ENCODE measurements around the gene ASF1A. TPM values are rescaled to one million over a fixed set of nuclear protein-coding genes. Genes with fewer than 3 reads are reported as not detected.

ASF1A gene
- total RNA-seq, 6 experiments from 2014 or later, result 5.8 to 15.3 (median 8.3) TPM

GRCh38 chr6:118875672-118876071 is 18.3 kb upstream of the ASF1A start:
- Histone ChIP-seq H3K9me3 (no peaks in the 10 kb centered on the region), H3K4me1 (no peaks in the 10 kb centered on the region), H3K27ac (no peak overlapping the region), H3K4me3 (no peak overlapping the region), H3K27me3 (no peaks in the 10 kb centered on the region), H3K36me3 (no peaks in the 10 kb centered on the region)
- no peak for TF ChIP-seq CTCF (IDR thresholded peaks at IDR 0.05)
- no peak for TF ChIP-seq POLR2A (IDR thresholded peaks at IDR 0.05)
- DNase-seq (no peak), ATAC-seq (peak in 3 of 4 donors; percentile 30 to 95 (median 71))
- WGBS (ENCODE audit: insufficient coverage, low coverage, low lambda C conversion rate, missing lambda C conversion rate), result 36% methylated on average over 2 of the region's 2 CpGs
- intact Hi-C loops (cut with DNase I), result no loop called here

DNA sequence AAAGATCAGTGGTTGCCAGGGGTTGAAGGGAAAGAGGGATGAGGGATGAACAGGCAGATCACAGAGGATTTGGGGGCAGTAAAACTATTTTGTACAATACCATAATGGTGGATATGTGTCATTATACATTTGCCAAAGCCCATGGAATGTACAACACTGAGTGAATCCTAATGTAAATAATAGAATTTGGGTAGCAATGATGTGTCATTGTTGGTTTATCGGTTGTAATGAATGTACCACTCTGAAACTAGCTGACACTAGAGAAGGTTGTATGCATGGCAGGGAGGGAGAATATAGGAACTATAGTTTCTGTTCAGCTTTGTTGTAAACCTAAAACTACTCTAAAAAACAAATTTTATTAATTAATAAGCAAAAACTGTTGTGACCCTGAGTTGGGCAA is 17.8 kb upstream of the ASF1A start:
- DNase-seq (no peak), ATAC-seq (no peak)
- Histone ChIP-seq H3K27me3 (no peaks in the 10 kb centered on the region), H3K4me1 (no peaks in the 10 kb centered on the region), H3K27ac (no peak overlapping the region), H3K4me3 (no peak overlapping the region), H3K36me3 (no peaks in the 10 kb centered on the region), H3K9me3 (no peaks in the 10 kb centered on the region)
- WGBS (ENCODE audit: insufficient coverage, low coverage, low lambda C conversion rate, missing lambda C conversion rate), result 100% methylated on average over 1 of the region's 1 CpG
- intact Hi-C loops (cut with DNase I), result no loop called here
- no peak for TF ChIP-seq CTCF (IDR thresholded peaks at IDR 0.05)
- no peak for TF ChIP-seq POLR2A (IDR thresholded peaks at IDR 0.05)

DNA sequence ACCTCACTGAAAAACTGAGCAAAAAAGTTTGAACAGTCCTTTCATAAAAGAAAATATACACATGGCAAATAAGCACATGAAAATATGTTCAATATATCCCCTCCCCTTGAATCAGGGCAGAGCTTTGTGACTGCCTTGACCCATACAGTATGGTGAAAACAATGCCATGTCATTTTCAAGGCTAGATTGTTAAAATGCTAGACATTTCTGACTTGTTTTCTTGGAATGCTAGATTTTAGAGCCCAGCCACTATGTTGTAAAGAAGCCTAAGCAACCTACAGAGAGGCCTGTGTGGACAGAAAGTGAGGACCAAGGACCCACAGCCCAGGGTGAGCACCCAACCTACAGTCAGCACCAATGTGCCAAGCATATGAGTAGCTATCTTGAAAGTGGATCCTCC is 17.1 kb upstream of the ASF1A start:
- Histone ChIP-seq H3K36me3 (no peaks in the 10 kb centered on the region), H3K27ac (no peak overlapping the region), H3K9me3 (no peaks in the 10 kb centered on the region), H3K4me1 (no peaks in the 10 kb centered on the region), H3K27me3 (no peaks in the 10 kb centered on the region), H3K4me3 (no peak overlapping the region)
- DNase-seq (no peak), ATAC-seq (no peak)
- intact Hi-C loops (cut with DNase I), result no loop called here
- no peak for TF ChIP-seq CTCF (IDR thresholded peaks at IDR 0.05)
- TF ChIP-seq POLR2A (IDR thresholded peaks at IDR 0.05), result no peak

- H3K27me3 ChIP-seq, result no peaks in the 10 kb centered on the region
- ATAC-seq, result no peak
- H3K4me3 ChIP-seq, result no peak overlapping the region
- H3K4me1 ChIP-seq, result no peaks in the 10 kb centered on the region
- H3K36me3 ChIP-seq, result no peaks in the 10 kb centered on the region
- intact Hi-C loops (cut with DNase I), result no loop called here
- DNase-seq, result no peak
- 100% methylated on average over 1 of the region's 2 CpGs for WGBS (ENCODE audit: insufficient coverage, low coverage, low lambda C conversion rate, missing lambda C conversion rate)
- H3K27ac ChIP-seq, result no peak overlapping the region
- TF ChIP-seq POLR2A (IDR thresholded peaks at IDR 0.05), result no peak
- TF ChIP-seq CTCF (IDR thresholded peaks at IDR 0.05), result no peak
- no peaks in the 10 kb centered on the region for H3K9me3 ChIP-seq
Observed at GRCh38 chr6:118877806-118878205, 16.1 kb upstream of the ASF1A start.
